Activated naive CD4-positive, alpha-beta T cell treated with anti-CD3 and anti-CD28 coated beads, Interleukin-2, amount 10 ng/mL, durations not matched to agents 7 days and 5 days (primary cell): ENCODE results near the gene STXBP4.

Experiments
- CTCF ChIA-PET: fragments of 350-600 bp; sonication (Branson Sonifier 250); formaldehyde crosslinking; loops from one replicate; lab custom pipeline; 2021; ENCODE audit warnings: antibody characterized with exemption; lab: Charles Lee
- DNase-seq: peaks from one replicate; pipeline ENCODE4 v3.0.0-alpha.2; 2020
- H3K27ac Mint-ChIP-seq: one replicate; pipeline ENCODE4 v1.8.0; 2021; ENCODE audit warnings: mild to moderate bottlenecking, moderate library complexity, mixed read lengths
- H3K27me3 Mint-ChIP-seq: one replicate; pipeline ENCODE4 v1.8.0; 2021; ENCODE audit warnings: mild to moderate bottlenecking, mixed read lengths
- H3K36me3 Mint-ChIP-seq: one replicate; pipeline ENCODE4 v1.8.0; 2021; ENCODE audit warnings: mixed read lengths
- H3K4me1 Mint-ChIP-seq: one replicate; pipeline ENCODE4 v1.8.0; 2021; ENCODE audit warnings: mixed read lengths
- H3K4me3 Mint-ChIP-seq: one replicate; pipeline ENCODE4 v1.8.0; 2021; ENCODE audit warnings: mild to moderate bottlenecking, moderate library complexity, mixed read lengths
- H3K9me3 Mint-ChIP-seq: one replicate; pipeline ENCODE4 v1.8.0; 2021; ENCODE audit warnings: mixed read lengths

Gene STXBP4

DNA sequence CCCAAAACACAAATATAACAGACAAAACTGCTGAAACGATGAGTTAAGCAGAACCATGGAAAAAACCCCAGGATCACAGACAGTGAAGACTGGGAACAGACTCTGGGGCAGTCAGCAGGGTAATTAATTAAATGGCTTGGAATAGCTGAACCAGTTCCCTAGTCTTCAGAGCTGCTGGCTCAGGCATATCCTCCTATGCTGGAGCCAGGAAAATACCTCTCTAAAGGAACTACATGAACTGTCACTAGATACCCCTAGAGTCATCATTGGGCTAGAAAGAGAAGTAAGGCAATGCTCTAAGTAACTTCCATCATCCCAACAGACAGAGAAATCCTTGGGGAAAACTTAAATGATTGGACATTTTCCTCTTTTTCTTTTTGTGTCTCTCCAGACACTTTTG lies 113.0 kb downstream of the STXBP4 start:
- Mint-ChIP-seq H3K4me3 (no peak overlapping the region), H3K4me1 (no peaks in the 10 kb centered on the region), H3K27ac (no peak overlapping the region), H3K9me3 (no peaks in the 10 kb centered on the region), H3K27me3 (no peaks in the 10 kb centered on the region), H3K36me3 (no peaks in the 10 kb centered on the region)
- CTCF ChIA-PET: no interaction called here
- no peak for DNase-seq

DNA sequence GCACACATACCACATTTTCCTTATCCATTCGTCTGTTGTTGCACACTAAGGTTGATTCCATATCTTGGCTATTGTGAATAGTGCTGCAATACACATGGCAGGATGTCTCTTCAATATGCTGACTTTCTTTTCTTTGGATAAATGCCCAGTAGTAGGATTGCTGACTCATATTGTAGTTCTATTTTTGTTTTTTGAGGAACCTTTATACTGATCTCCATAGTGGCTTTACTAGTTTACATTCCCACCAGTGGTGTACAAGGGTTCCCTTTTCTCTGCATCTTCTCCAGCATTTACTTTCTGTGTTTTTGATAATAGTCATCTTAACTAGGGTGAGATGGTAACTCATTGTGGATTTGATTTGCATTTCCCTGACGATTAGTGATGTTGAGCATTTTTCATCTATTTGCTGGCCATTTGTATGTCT lies 118.1 kb downstream of the STXBP4 start:
- Mint-ChIP-seq H3K4me3 (no peak overlapping the region), H3K4me1 (peaks cover 14% of the 10 kb centered on the region), H3K36me3 (no peaks in the 10 kb centered on the region), H3K27me3 (no peaks in the 10 kb centered on the region), H3K9me3 (no peaks in the 10 kb centered on the region), H3K27ac (no peak overlapping the region)
- no peak for DNase-seq
- CTCF ChIA-PET: no interaction called here

DNA sequence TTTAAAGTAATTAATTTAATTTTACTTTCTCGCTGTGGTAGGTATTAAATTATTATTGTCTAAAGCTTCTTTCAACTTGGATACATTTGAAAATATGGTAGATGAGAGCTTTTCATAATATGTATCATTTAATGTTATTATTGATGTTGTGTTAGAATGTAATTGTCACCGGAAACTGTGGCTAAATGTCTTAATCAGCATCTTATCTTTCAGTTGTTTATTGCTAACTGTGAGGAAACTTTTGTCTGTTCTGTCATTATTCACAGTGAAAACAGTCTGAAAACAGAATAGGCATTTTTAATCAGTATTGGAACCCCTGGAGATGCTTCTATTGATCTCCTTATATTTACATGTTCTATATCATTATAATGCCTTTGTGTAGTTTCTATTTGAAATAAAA lies 120.7 kb downstream of the STXBP4 start:
- Mint-ChIP-seq H3K9me3 (no peaks in the 10 kb centered on the region), H3K36me3 (no peaks in the 10 kb centered on the region), H3K27ac (no peak overlapping the region), H3K27me3 (no peaks in the 10 kb centered on the region), H3K4me3 (no peak overlapping the region), H3K4me1 (peaks cover 20% of the 10 kb centered on the region)
- no peak for DNase-seq
- CTCF ChIA-PET: no interaction called here

DNA sequence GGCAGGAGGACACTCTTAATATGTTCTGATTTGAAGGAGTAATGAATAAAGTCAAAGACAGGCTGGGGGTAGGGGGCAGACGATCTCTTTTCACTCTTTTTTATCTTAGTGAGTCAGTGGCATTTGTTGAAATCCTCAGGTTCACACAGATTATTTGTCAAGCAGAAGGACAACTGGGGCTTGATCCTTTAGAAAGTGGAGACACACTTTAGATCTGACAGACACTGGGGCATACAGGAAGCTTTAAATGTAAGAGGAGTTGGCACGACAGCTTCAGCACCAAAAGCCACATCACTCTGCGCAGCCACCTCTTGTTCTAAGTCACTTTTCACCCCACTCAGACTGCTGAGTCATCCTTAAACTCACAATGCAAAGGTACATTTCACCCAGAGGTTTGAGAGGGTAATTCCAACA lies 121.5 kb downstream of the STXBP4 start:
- Mint-ChIP-seq H3K9me3 (no peaks in the 10 kb centered on the region), H3K4me3 (no peak overlapping the region), H3K27ac (peak overlapping the region; percentile 6), H3K27me3 (no peaks in the 10 kb centered on the region), H3K4me1 (peaks cover 20% of the 10 kb centered on the region), H3K36me3 (no peaks in the 10 kb centered on the region)
- DNase-seq: peak; percentile 48
- CTCF ChIA-PET: interaction anchor here (0.9 to 1.6 kb wide), 2 partner anchors 36 to 205 kb away, joined by 3 to 4 read pairs; no protein-coding TSS in a partner anchor

DNA sequence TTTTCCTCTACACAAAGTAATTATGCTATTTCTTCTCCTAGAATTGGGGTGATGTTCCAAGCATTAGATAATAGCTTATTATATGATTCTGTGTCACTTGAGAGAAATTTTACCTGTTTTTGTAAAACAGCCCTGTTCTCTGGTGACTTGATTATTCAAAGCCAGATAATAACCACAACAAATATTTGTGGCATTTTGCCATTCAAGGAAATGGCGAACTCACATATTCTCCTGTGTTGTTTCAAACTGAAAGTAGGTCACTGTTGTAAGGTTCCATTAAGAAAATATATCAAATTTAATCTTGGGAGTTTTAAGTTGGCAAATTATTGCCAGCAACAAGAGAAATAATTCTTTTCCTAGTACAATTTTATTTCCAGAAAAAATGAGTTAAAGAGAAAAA lies 124.8 kb downstream of the STXBP4 start:
- Mint-ChIP-seq H3K9me3 (no peaks in the 10 kb centered on the region), H3K4me3 (no peak overlapping the region), H3K27me3 (no peaks in the 10 kb centered on the region), H3K36me3 (no peaks in the 10 kb centered on the region), H3K4me1 (peaks cover 20% of the 10 kb centered on the region), H3K27ac (no peak overlapping the region)
- no peak for DNase-seq
- CTCF ChIA-PET: no interaction called here

DNA sequence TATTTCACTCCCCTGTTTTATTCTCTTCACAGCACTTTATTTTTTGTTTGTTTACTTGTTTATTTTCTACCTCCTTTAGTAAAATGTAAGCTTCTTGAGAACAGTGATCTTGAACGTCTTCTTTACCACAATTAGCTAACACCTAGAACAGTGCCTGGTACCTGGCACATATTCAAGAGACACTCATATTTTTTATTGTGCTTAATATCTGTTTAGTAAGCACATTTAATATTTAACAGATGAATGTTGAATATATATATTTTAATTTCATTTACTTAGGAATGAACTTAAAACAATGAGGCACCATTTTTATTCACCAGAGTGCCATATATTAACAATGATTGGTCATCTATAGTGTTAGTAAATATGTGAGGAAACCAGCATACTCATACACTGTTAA lies 130.2 kb downstream of the STXBP4 start:
- Mint-ChIP-seq H3K27ac (no peak overlapping the region), H3K4me3 (no peak overlapping the region), H3K36me3 (peaks cover 3% of the 10 kb centered on the region), H3K27me3 (no peaks in the 10 kb centered on the region), H3K4me1 (peaks cover under 1% of the 10 kb centered on the region), H3K9me3 (peaks cover 2% of the 10 kb centered on the region)
- CTCF ChIA-PET: no interaction called here
- DNase-seq: no peak

DNA sequence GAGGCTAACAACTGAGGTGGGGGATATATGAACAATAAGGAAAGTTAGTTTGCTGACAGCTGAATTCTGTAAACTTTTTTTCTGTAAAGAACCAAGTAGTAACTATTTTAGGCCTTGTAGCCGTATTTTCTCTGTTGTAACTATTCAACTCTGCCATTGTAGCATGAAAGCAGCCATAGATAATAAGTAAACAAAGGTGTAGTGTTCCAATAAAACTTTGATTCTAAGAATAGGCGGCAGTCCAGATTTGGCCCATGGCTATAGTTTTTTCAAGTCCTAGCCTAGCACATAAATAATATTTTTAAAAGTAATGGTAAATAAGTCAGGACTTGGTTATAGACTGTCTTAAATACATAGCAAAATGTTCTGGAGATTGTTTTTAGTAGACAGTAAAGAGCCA lies 142.0 kb downstream of the STXBP4 start:
- no peaks in the 10 kb centered on the region for H3K4me1 Mint-ChIP-seq
- H3K27me3 Mint-ChIP-seq: no peaks in the 10 kb centered on the region
- DNase-seq: no peak
- CTCF ChIA-PET: no interaction called here
- no peaks in the 10 kb centered on the region for H3K36me3 Mint-ChIP-seq
- no peak overlapping the region for H3K27ac Mint-ChIP-seq
- no peak overlapping the region for H3K4me3 Mint-ChIP-seq
- peaks cover 4% of the 10 kb centered on the region for H3K9me3 Mint-ChIP-seq

DNA sequence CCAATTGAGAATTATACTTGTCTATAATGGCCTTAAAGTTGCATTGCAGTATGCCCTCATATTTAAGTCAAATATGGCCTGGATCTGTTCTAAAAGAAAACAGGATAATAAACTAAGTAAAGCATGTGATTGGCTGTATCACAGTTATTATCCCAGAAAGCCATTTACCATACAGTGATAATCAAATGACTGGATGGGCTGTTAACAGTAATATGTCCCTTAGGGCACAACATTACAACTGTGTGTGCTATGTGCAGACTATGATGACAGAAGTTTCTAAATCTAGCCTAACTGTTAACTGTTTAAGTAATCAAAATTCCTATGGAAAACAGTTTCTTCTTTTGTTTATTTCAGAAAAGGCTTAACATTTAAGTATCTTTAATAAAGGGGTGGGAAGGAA lies 145.7 kb downstream of the STXBP4 start:
- no peaks in the 10 kb centered on the region for H3K9me3 Mint-ChIP-seq
- H3K4me1 Mint-ChIP-seq: no peaks in the 10 kb centered on the region
- CTCF ChIA-PET: no interaction called here
- no peak overlapping the region for H3K4me3 Mint-ChIP-seq
- no peak overlapping the region for H3K27ac Mint-ChIP-seq
- H3K36me3 Mint-ChIP-seq: no peaks in the 10 kb centered on the region
- H3K27me3 Mint-ChIP-seq: no peaks in the 10 kb centered on the region
- no peak for DNase-seq

DNA sequence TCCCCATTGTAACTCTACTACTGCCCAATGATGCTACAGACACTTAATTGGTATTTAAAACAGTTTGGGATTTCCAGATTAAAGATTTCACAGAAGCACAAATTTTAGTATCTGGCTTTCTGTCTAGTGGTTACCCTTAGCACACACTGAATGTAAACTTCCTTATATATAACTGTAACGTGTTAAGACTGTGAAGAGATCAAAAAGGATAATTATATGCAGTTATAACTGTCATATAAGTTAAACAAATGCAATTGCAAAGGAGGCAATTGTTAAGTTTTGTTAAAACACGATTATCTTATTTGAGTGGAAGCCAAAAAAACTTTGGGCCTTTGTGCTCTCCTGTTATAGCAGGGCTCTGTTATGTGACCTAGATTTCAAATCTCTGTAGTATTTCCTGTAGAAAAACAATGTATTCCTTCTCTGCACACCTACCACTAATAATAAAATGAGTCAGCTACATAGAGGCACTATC lies 147.9 kb downstream of the STXBP4 start:
- Mint-ChIP-seq H3K36me3 (no peaks in the 10 kb centered on the region), H3K27me3 (no peaks in the 10 kb centered on the region), H3K27ac (no peak overlapping the region), H3K9me3 (no peaks in the 10 kb centered on the region), H3K4me3 (no peak overlapping the region), H3K4me1 (no peaks in the 10 kb centered on the region)
- no peak for DNase-seq
- CTCF ChIA-PET: no interaction called here

DNA sequence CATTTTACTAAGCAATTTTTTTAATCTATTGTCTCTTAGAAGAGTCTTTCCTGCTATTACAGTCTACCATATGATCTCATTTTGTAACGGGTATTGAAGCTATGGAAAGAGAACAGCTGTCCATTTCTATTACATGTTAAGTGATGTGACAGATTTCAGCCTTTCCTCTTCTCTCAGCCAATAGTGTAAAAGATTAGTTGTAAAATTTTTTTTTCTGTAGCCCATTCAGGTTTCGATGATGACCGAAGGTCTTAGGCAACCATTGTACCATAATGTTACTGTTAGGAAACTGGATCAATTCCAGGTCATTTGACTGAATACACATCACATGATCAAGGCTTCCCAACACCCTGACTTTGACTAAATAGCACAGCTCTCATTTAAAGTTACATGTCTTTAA lies 148.6 kb downstream of the STXBP4 start:
- CTCF ChIA-PET: no interaction called here
- Mint-ChIP-seq H3K4me3 (no peak overlapping the region), H3K27me3 (no peaks in the 10 kb centered on the region), H3K4me1 (no peaks in the 10 kb centered on the region), H3K27ac (no peak overlapping the region), H3K36me3 (no peaks in the 10 kb centered on the region), H3K9me3 (no peaks in the 10 kb centered on the region)
- DNase-seq: no peak

DNA sequence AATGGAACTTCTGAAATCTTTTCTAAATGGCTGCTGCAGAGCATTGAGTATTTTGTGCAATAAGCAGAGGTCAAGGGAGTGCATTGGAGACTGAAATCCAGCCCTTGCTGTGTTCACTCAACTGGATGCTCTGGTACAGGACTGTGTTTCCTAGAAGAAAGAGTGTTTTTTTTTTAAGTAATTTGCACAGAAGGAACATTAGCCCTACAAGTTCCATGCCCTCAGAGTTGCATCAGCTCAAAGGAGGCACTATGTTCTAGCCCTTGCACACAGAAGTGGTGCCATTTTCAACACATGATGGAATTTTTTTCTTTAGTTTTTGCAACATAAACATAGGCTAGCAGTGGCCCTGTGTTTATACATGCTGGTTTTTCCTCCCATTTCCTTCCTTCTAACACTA lies 152.1 kb downstream of the STXBP4 start:
- H3K27ac Mint-ChIP-seq: no peak overlapping the region
- CTCF ChIA-PET: no interaction called here
- H3K4me1 Mint-ChIP-seq: no peaks in the 10 kb centered on the region
- no peaks in the 10 kb centered on the region for H3K36me3 Mint-ChIP-seq
- no peak for DNase-seq
- no peaks in the 10 kb centered on the region for H3K9me3 Mint-ChIP-seq
- H3K4me3 Mint-ChIP-seq: no peak overlapping the region
- H3K27me3 Mint-ChIP-seq: no peaks in the 10 kb centered on the region

DNA sequence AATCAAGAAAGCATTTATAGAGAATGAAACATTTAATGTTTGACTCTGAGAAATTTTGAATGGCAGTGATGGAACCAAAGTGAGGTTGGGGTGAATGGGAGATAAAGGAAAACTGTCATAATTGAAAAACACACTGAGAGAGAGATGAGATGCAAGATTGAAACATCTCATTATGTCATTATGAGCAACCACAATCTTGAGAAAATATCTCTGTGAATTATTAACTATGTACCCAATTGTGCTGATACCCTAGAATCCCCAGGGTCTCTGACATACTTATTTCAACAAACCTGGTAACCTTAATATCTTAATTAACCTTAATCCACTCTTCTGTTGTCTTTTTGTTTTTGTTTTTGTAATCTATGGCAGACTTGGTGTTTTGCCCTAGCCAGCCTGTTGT lies 152.7 kb downstream of the STXBP4 start:
- Mint-ChIP-seq H3K27me3 (no peaks in the 10 kb centered on the region), H3K27ac (no peak overlapping the region), H3K4me1 (no peaks in the 10 kb centered on the region), H3K4me3 (no peak overlapping the region), H3K36me3 (no peaks in the 10 kb centered on the region), H3K9me3 (no peaks in the 10 kb centered on the region)
- no peak for DNase-seq
- CTCF ChIA-PET: no interaction called here

DNA sequence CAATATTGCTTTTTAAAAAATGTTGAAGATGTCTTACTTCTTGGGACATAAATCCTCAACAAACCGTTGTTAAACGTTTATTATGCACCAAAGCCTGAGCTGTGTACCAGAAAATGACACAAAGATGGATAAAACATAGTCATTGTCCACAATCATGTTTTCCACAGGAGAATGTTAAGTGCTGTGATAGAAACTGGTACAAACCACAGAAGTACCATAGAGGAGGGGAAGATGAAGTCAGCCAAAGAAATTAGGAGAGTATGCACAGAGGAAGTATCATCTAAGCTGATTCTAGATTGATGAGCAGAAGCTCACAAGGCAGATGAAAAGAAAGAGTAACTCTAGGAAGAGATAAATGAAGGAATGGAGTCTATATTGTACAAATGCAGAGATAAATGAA lies 153.5 kb downstream of the STXBP4 start:
- Mint-ChIP-seq H3K36me3 (no peaks in the 10 kb centered on the region), H3K27ac (no peak overlapping the region), H3K9me3 (no peaks in the 10 kb centered on the region), H3K4me3 (no peak overlapping the region), H3K4me1 (no peaks in the 10 kb centered on the region), H3K27me3 (no peaks in the 10 kb centered on the region)
- DNase-seq: no peak
- CTCF ChIA-PET: no interaction called here

DNA sequence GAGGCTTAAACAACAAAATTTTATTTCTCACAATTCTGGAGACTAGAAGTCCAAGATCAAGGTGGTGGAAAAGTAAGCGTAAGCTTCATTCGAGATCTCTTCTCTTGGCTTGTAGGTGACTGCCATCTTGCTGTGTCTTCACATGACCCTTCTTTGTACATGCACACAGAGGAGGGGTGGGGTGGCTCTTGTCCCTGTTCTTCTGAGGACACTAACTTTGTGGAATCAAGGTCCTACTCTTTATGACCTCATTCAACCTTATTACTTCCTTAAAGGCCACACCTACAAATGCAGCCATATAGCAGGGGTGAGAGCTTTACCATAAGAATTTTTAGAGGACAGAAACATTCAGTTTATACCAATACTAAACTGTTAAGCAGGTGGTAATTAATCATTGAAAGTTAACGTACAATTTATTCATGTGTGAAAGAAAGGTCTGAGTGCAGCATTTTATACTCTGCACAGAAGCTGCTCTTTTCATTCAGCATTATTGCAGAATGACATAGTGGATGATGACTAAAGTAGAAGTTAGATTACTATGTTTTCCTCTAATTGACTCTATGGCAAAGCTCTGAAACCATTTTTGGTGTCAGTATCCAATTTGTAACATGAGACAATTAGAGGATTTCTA lies 156.3 kb downstream of the STXBP4 start:
- Mint-ChIP-seq H3K9me3 (no peaks in the 10 kb centered on the region), H3K36me3 (no peaks in the 10 kb centered on the region), H3K27ac (no peak overlapping the region), H3K27me3 (no peaks in the 10 kb centered on the region), H3K4me3 (no peak overlapping the region), H3K4me1 (no peaks in the 10 kb centered on the region)
- DNase-seq: no peak
- CTCF ChIA-PET: no interaction called here

DNA sequence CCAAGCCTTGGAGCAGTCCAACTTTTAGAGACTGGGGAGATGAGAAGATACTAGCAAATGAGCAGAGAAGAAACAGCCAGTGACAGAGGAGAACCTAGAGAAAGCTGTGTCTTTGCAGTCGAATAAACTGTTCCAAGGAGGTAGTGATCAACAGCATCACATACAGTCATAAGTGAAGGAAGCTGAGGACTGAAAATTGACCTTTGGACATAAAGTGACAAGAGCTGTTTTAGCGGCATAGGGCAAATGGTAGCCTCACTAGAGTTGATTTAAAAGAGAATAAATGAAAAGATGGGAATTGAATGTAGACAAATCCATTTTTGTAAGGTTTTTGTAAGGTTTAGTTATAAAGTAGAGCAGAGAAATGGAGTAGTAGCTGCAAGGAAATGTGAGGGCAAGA lies 165.0 kb downstream of the STXBP4 start:
- H3K27me3 Mint-ChIP-seq: no peaks in the 10 kb centered on the region
- H3K4me3 Mint-ChIP-seq: no peak overlapping the region
- no peaks in the 10 kb centered on the region for H3K36me3 Mint-ChIP-seq
- H3K27ac Mint-ChIP-seq: no peak overlapping the region
- H3K4me1 Mint-ChIP-seq: no peaks in the 10 kb centered on the region
- no peaks in the 10 kb centered on the region for H3K9me3 Mint-ChIP-seq
- no peak for DNase-seq
- CTCF ChIA-PET: interaction anchor here (0.8 to 1.5 kb wide), 3 partner anchors 32 to 223 kb away, joined by 3 read pairs; no protein-coding TSS in a partner anchor
